ENCODE measurements around the gene PCBP1. TPM values are rescaled to one million over a fixed set of nuclear protein-coding genes. Genes with fewer than 3 reads are reported as not detected.

The PCBP1 gene
- total and polyA plus RNA-seq, 9 of the 15 experiments (the other 6 are each of a cell fraction or from before 2014, with no cell fraction given) = 19.2 to 407 (median 78.1) TPM

DNA sequence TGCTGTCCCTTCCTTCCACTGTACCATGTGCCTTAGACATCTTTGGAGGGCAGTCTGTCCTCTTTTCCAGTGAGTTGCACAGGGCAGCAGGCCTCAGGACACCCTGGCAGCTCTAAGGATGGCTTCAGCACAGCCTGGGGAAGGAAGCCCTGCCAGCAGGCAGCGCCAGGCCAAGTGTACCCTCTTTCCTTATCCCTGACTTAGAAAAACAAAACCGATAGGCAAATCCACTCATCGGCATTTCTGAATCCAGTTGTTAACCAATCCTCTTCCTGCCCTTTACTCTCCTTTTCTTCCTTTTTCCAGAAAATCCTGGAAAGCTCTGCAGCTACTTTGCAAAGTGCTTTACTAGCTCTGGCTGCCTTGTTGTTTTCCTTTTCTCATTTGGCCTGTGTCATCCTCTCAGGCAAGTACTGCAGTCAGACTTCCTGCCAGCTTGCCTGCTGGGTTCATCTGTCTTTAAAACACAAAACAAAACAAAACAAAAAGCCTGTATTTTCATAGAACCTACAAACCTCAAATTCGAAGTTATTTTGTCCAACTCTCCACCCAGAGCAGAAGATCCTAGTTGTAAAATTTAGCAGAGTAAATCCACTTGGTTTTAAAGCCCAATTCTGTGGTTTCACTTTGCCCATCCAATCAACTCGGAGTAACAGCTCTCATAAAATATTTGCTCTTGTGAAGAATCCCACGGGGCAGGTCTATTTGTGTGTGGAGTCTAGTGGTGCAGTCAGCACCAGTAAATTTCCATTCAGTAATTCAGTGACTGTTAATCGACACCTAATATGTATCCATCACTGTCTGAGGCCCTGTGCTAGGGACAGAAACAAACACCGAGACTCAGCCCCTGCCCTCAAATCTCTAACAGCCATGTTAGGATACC is 45.2 kb downstream of the PCBP1 start (continued):
- TF ChIP-seq TFAP4 (CRISPR knock-in tag; IDR thresholded peaks at IDR 0.05; ENCODE audit: borderline replicate concordance) (no peak), MXI1 (IDR thresholded peaks at IDR 0.05; ENCODE audit: low read depth, low read length) (no peak), ZZZ3 (IDR thresholded peaks at IDR 0.05) (no peak), TAF7 (tag; IDR thresholded peaks at IDR 0.05) (peak; percentile 55; the same call in 1 of the 2 replicates), GATAD2B (IDR thresholded peaks at IDR 0.05; ENCODE audit: borderline replicate concordance) (no peak), PRMT5 (CRISPR knock-in tag; IDR thresholded peaks at IDR 0.05) (no peak), FOXP4 (CRISPR knock-in tag; IDR thresholded peaks at IDR 0.05; ENCODE audit: borderline replicate concordance) (no peak), HSF4 (CRISPR knock-in tag; IDR thresholded peaks at IDR 0.05; ENCODE audit: borderline replicate concordance) (no peak), ZNF431 (CRISPR knock-in tag; IDR thresholded peaks at IDR 0.05) (no peak), MCM7 (IDR thresholded peaks at IDR 0.05) (no peak), PHF20 (IDR thresholded peaks at IDR 0.05; ENCODE audit: partially characterized antibody) (no peak)
- TF ChIP-seq, protein P1, sequence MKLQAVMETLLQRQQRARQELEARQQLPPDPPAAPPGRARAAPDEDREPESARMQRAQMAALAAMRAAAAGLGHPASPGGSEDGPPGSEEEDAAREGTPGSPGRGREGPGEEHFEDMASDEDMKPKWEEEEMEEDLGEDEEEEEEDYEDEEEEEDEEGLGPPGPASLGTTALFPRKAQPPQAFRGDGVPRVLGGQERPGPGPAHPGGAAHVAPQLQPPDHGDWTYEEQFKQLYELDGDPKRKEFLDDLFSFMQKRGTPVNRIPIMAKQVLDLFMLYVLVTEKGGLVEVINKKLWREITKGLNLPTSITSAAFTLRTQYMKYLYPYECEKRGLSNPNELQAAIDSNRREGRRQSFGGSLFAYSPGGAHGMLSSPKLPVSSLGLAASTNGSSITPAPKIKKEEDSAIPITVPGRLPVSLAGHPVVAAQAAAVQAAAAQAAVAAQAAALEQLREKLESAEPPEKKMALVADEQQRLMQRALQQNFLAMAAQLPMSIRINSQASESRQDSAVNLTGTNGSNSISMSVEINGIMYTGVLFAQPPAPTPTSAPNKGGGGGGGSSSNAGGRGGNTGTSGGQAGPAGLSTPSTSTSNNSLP (IDR thresholded peaks at IDR 0.05; ENCODE audit: borderline replicate concordance, low read depth, low read length) = no peak
- TF ChIP-seq, protein P2, sequence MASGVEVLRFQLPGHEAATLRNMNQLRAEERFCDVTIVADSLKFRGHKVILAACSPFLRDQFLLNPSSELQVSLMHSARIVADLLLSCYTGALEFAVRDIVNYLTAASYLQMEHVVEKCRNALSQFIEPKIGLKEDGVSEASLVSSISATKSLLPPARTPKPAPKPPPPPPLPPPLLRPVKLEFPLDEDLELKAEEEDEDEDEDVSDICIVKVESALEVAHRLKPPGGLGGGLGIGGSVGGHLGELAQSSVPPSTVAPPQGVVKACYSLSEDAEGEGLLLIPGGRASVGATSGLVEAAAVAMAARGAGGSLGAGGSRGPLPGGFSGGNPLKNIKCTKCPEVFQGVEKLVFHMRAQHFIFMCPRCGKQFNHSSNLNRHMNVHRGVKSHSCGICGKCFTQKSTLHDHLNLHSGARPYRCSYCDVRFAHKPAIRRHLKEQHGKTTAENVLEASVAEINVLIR (CRISPR knock-in tag; IDR thresholded peaks at IDR 0.05) = no peak
- TF ChIP-seq, protein P3, sequence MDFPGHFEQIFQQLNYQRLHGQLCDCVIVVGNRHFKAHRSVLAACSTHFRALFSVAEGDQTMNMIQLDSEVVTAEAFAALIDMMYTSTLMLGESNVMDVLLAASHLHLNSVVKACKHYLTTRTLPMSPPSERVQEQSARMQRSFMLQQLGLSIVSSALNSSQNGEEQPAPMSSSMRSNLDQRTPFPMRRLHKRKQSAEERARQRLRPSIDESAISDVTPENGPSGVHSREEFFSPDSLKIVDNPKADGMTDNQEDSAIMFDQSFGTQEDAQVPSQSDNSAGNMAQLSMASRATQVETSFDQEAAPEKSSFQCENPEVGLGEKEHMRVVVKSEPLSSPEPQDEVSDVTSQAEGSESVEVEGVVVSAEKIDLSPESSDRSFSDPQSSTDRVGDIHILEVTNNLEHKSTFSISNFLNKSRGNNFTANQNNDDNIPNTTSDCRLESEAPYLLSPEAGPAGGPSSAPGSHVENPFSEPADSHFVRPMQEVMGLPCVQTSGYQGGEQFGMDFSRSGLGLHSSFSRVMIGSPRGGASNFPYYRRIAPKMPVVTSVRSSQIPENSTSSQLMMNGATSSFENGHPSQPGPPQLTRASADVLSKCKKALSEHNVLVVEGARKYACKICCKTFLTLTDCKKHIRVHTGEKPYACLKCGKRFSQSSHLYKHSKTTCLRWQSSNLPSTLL (IDR thresholded peaks at IDR 0.05) = no peak

Measured in K562 (cell line).